HepG2 (cell line): ENCODE results near the gene STN1. TPM values are rescaled to one million over a fixed set of nuclear protein-coding genes. Genes with fewer than 3 reads are reported as not detected.

Experiments used
- ATAC-seq: fragments of 200-7000 bp; cut with Tn5 transposase; 3 replicates; pipeline ENCODE4 v1.9.1; 2020; ENCODE audit warnings: mild to moderate bottlenecking, moderate library complexity
- BruUV-seq: library from RNA; stranded (reverse); fragments of 400-500 nt; replicated peaks from 2 replicates; lab custom pipeline; 2021; lab: Mats Ljungman, UMichigan
- CTCF ChIA-PET: fragments of 300-600 bp; formaldehyde crosslinking; extraction: SDS; loops from one replicate; lab custom pipeline; 2021; ENCODE audit warnings: low total read pairs, inconsistent platforms, low intra/inter-chr PET ratio; lab: Yijun Ruan, JAX
- POLR2A ChIA-PET: fragments of 350-600 bp; sonication (Branson Sonifier 250); formaldehyde crosslinking; loops from one replicate; lab custom pipeline; 2020; ENCODE audit warnings: antibody characterized with exemption, inconsistent platforms; lab: Yijun Ruan, JAX
- DNase-seq: peaks from one replicate; pipeline ENCODE4 v3.0.0-alpha.2; 2015; ENCODE audit warnings: low spot score
- FAIRE-seq: peaks from 3 replicates; lab custom pipeline; 2011; peaks lifted over from hg19 to GRCh38; lab: Jason Lieb, UNC
- H2AFZ ChIP-seq: one replicate; pipeline ENCODE4 v1.6.1; 2011; ENCODE audit warnings: low read length, inconsistent platforms
- H3K27ac ChIP-seq: fragments of 300-600 bp; 3 replicates; pipeline ENCODE4 v1.8.0; 2011; ENCODE audit warnings: mixed run types, mild to moderate bottlenecking, mixed read lengths, low read length, inconsistent platforms; ENCODE audit not compliant: insufficient read depth; ENCODE audit errors: extremely low read length
- H3K27me3 ChIP-seq, 2 experiments: fragments of 200-600 bp in 1 of 2; 2 replicates in 1 of 2; 3 replicates in 1 of 2; pipeline versions ENCODE4 v1.6.0 to v1.8.0; 2011; ENCODE audit warnings: low read length in 2 of 2, mild to moderate bottlenecking in 2 of 2, moderate library complexity in 2 of 2, inconsistent platforms in 1 of 2; ENCODE audit not compliant: insufficient read depth in 2 of 2, control insufficient read depth in 1 of 2
- H3K36me3 ChIP-seq, 2 experiments: fragments of 200-600 bp in 1 of 2; replicated peaks in 1 of 2; 2 replicates in 1 of 2; 3 replicates in 1 of 2; pipeline versions ENCODE4 v1.5.1 to v1.8.0; 2011; ENCODE audit warnings: low read length in 2 of 2, inconsistent platforms in 1 of 2; ENCODE audit not compliant: insufficient read depth in 2 of 2, control insufficient read depth in 1 of 2
- H3K4me1 ChIP-seq: 2 replicates; pipeline ENCODE4 v1.5.1; 2012; ENCODE audit warnings: low read length, inconsistent platforms; ENCODE audit not compliant: insufficient read depth
- H3K4me2 ChIP-seq: 2 replicates; pipeline ENCODE4 v1.6.0; 2011; ENCODE audit warnings: low read depth, low read length, inconsistent platforms
- H3K4me3 ChIP-seq, 3 experiments: fragments of 200-600 bp in 1 of 3; sonication (generic), shearing (Covaris generic) in 1 of 3; replicated peaks in 1 of 3; 2 replicates each; pipeline ENCODE4 v1.5.1; 2011 to 2016; ENCODE audit warnings: low read length in 3 of 3, inconsistent platforms in 2 of 3, low read depth in 2 of 3, mild to moderate bottlenecking in 2 of 3, control low read depth in 1 of 3, mixed read lengths in 1 of 3; ENCODE audit not compliant: insufficient read depth in 1 of 3
- H3K79me2 ChIP-seq: one replicate; pipeline ENCODE4 v1.6.1; 2011; ENCODE audit warnings: low read length, inconsistent platforms; ENCODE audit not compliant: insufficient read depth
- H3K9ac ChIP-seq: 2 replicates; pipeline ENCODE4 v1.6.0; 2011; ENCODE audit warnings: mild to moderate bottlenecking, low read depth, low read length, inconsistent platforms; ENCODE audit not compliant: insufficient read depth
- H3K9me3 ChIP-seq: 2 replicates; pipeline ENCODE4 v1.5.1; 2012; ENCODE audit warnings: mild to moderate bottlenecking, low read length
- H4K20me1 ChIP-seq: 2 replicates; pipeline ENCODE4 v1.6.0; 2011; ENCODE audit warnings: inconsistent platforms, mild to moderate bottlenecking, low read length, moderate library complexity; ENCODE audit not compliant: insufficient read depth
- CSRNP2 ChIP-seq: sonication (generic); formaldehyde crosslinking; conservative IDR thresholded peaks from 2 replicates; pipeline ENCODE4 v1.8.0; 2022; ENCODE audit warnings: low read depth, missing genetic modification reagents
- HNRNPL ChIP-seq: fragments of 200-400 bp; formaldehyde crosslinking; IDR thresholded peaks from 2 replicates; pipeline ENCODE4 v1.6.1; 2017; ENCODE audit warnings: mild to moderate bottlenecking, low read depth, low read length
- HOXA7 ChIP-seq: sonication (generic); formaldehyde crosslinking; IDR thresholded peaks from 2 replicates; pipeline ENCODE4 v1.8.1; 2022; ENCODE audit warnings: mild to moderate bottlenecking, missing genetic modification reagents, moderate library complexity
- MAFK ChIP-seq, 2 experiments: IDR thresholded peaks in 1 of 2; conservative IDR thresholded peaks in 1 of 2; 2 replicates each; pipeline ENCODE4 v1.6.1; 2011; ENCODE audit warnings: improper control_type of control experiment in 2 of 2, low read length in 2 of 2
- MED8 ChIP-seq: sonication (generic); formaldehyde crosslinking; IDR thresholded peaks from 2 replicates; pipeline ENCODE4 v1.8.1; 2023; ENCODE audit warnings: mild to moderate bottlenecking, missing genetic modification reagents; ENCODE audit not compliant: insufficient replicate concordance
- NFYC ChIP-seq: IDR thresholded peaks from 2 replicates; pipeline ENCODE4 v1.6.1; 2016; ENCODE audit warnings: missing genetic modification reagents, missing compliant biosample characterization
- PAX8 ChIP-seq: sonication (generic); formaldehyde crosslinking; IDR thresholded peaks from 2 replicates; pipeline ENCODE4 v1.8.0; 2022; ENCODE audit warnings: mild to moderate bottlenecking, missing genetic modification reagents, borderline replicate concordance
- RFX3 ChIP-seq: IDR thresholded peaks from 2 replicates; pipeline ENCODE4 v1.6.1; 2016; ENCODE audit warnings: missing biosample characterization, missing genetic modification reagents
- RXRA ChIP-seq: sonication (generic); formaldehyde crosslinking; IDR thresholded peaks from 2 replicates; pipeline ENCODE4 v1.5.1; 2020; ENCODE audit warnings: missing genetic modification reagents
- SP5 ChIP-seq: IDR thresholded peaks from 2 replicates; pipeline ENCODE4 v1.6.1; 2016; ENCODE audit warnings: low read depth, borderline replicate concordance
- TGIF2 ChIP-seq: IDR thresholded peaks from 2 replicates; pipeline ENCODE4 v1.6.1; 2016; ENCODE audit warnings: control low read depth, missing compliant biosample characterization
- ZBTB21 ChIP-seq: sonication (generic); formaldehyde crosslinking; IDR thresholded peaks from 2 replicates; pipeline ENCODE4 v1.4.0; 2020; ENCODE audit warnings: missing genetic modification reagents
- ZBTB7B ChIP-seq: sonication (generic); formaldehyde crosslinking; IDR thresholded peaks from 2 replicates; pipeline ENCODE4 v1.4.0; 2020; ENCODE audit warnings: missing genetic modification reagents
- ZNF138 ChIP-seq: sonication (generic); formaldehyde crosslinking; IDR thresholded peaks from 2 replicates; pipeline ENCODE4 v1.5.0; 2020; ENCODE audit warnings: mild to moderate bottlenecking, low read depth, missing genetic modification reagents
- ZNF18 ChIP-seq: sonication (generic); formaldehyde crosslinking; IDR thresholded peaks from 2 replicates; pipeline ENCODE4 v1.8.0; 2022; ENCODE audit warnings: mild to moderate bottlenecking, missing genetic modification reagents; ENCODE audit not compliant: insufficient replicate concordance
- ZNF225 ChIP-seq: sonication (generic); formaldehyde crosslinking; IDR thresholded peaks from 2 replicates; pipeline ENCODE4 v1.4.0; 2020; ENCODE audit warnings: mild to moderate bottlenecking, missing genetic modification reagents
- ZNF235 ChIP-seq: sonication (generic); formaldehyde crosslinking; IDR thresholded peaks from 2 replicates; pipeline ENCODE4 v1.8.1; 2023; ENCODE audit warnings: mild to moderate bottlenecking, missing genetic modification reagents, borderline replicate concordance
- ZNF510 ChIP-seq: sonication (generic); formaldehyde crosslinking; IDR thresholded peaks from 2 replicates; pipeline ENCODE4 v1.4.0; 2020; ENCODE audit warnings: low read depth, mild to moderate bottlenecking, missing genetic modification reagents
- ZNF639 ChIP-seq: conservative IDR thresholded peaks from 2 replicates; pipeline ENCODE4 v1.6.1; 2018; ENCODE audit warnings: missing genetic modification reagents
- ZNF879 ChIP-seq: sonication (generic); formaldehyde crosslinking; IDR thresholded peaks from 2 replicates; pipeline ENCODE4 v1.8.1; 2023; ENCODE audit warnings: missing genetic modification reagents
- whole genome bisulfite sequencing: methylation state at CpG from one replicate; pipeline ENCODE4 v1.1.6; 2017; ENCODE audit warnings: low lambda C conversion rate; 5-methylcytosine and 5-hydroxymethylcytosine counted together
- in situ Hi-C: cut with HindIII; loops from 2 replicates; pipeline ENCODE4 v1.10.0; 2017; ENCODE audit warnings: low pct_unique_long_range_greater_than_20kb; ENCODE audit not compliant: extremely low pct_ligation_motif_present
- intact Hi-C: fragments of 100-400 bp; cut with micrococcal nuclease; formaldehyde crosslinking; loops from one replicate; pipeline ENCODE4 v1.10.0; 2022; ENCODE audit not compliant: unreplicated experiment
- polyA plus RNA-seq, 8 experiments: library from polyadenylated mRNA; depleted of rRNA in 3 of 8; stranded (reverse) in 7 of 8; unstranded in 1 of 8; fragments of >200 nt; fragmentation: Illumina TruSeq in 4 of 8; extraction: Trizol in 4 of 8; gene quantifications; 2 replicates each; pipeline versions ENCODE4 v1.2.1 to v1.2.3, GENCODE V29; 2011 to 2016; ENCODE audit warnings: low read depth in 4 of 8, missing spikeins in 1 of 8, mixed read lengths in 1 of 8; ENCODE audit not compliant: insufficient read depth in 1 of 8
- total RNA-seq, 5 experiments: library from RNA; depleted of rRNA; stranded (reverse); fragments of >200 nt; fragmentation: Illumina TruSeq; extraction: Trizol; gene quantifications; 2 replicates each; pipeline ENCODE4 v1.2.3, GENCODE V29; 2016; ENCODE audit warnings: low read depth in 1 of 5

STN1 gene
- total and polyA plus RNA-seq, 2 of the 13 experiments (the other 11 are each of a cell fraction or from before 2014, with no cell fraction given), result 17.6 to 22.7 TPM

GRCh38 chr10:103949728-103950127, 31.7 kb upstream of the STN1 start:
- ChIA-PET POLR2A (no interaction called here), CTCF (no interaction called here)
- in situ Hi-C loops, result no loop called here
- no peaks in the 10 kb centered on the region for H3K4me1 ChIP-seq
- TF ChIP-seq ZNF18 (CRISPR knock-in tag), result no peak
- TF ChIP-seq RFX3, result no peak
- TF ChIP-seq ZNF225 (CRISPR knock-in tag), result no peak
- TF ChIP-seq MAFK (conservative IDR thresholded peaks at IDR 0.05 in 1 of 2, IDR thresholded peaks at IDR 0.05 in 1 of 2; ENCODE audit: low read length in 2 of 2), result no peak
- TF ChIP-seq SP5 (CRISPR knock-in tag), result no peak
- TF ChIP-seq ZNF879 (CRISPR knock-in tag), result no peak
- TF ChIP-seq PAX8 (CRISPR knock-in tag), result no peak
- no peak for TF ChIP-seq NFYC
- TF ChIP-seq HNRNPL, result no peak
- TF ChIP-seq ZNF138 (CRISPR knock-in tag), result no peak
- no peak for TF ChIP-seq ZNF639 (CRISPR knock-in tag)
- TF ChIP-seq MED8 (CRISPR knock-in tag), result no peak
- TF ChIP-seq ZBTB21, result no peak
- no peak for TF ChIP-seq CSRNP2 (CRISPR knock-in tag)
- TF ChIP-seq RXRA (CRISPR knock-in tag), result no peak
- TF ChIP-seq ZNF235 (CRISPR knock-in tag), result no peak
- TF ChIP-seq ZNF510, result no peak
- TF ChIP-seq TGIF2 (CRISPR knock-in tag), result no peak
- no peak for TF ChIP-seq ZBTB7B (CRISPR knock-in tag)
- no peak for TF ChIP-seq HOXA7 (CRISPR knock-in tag)
- TF ChIP-seq, all 625 proteins: peak for 0
- Histone ChIP-seq H3K27me3 (peaks cover 0 to 14% of the 10 kb centered on the region in 2 experiments; a peak in 1 of 5 replicates), H3K27ac (no peak overlapping the region), H3K9me3 (no peaks in the 10 kb centered on the region), H3K4me2 (no peak overlapping the region), H3K4me3 (no peak overlapping the region), H2AFZ (no peak overlapping the region), H3K9ac (no peak overlapping the region), H3K36me3 (no peaks in the 10 kb centered on the region), H3K79me2 (no peaks in the 10 kb centered on the region), H4K20me1 (no peaks in the 10 kb centered on the region)
- BruUV-seq, result no TSS peak
- intact Hi-C loops, result no loop called here
- no peak for FAIRE-seq
- DNase-seq, result no peak
- ATAC-seq, result no peak
- WGBS, result 53% methylated on average over 4 of the region's 4 CpGs
